Caki2 (cell line): ENCODE results near the gene ADI1. TPM values are rescaled to one million over a fixed set of nuclear protein-coding genes. Genes with fewer than 3 reads are reported as not detected.

ENCODE experiments used
- DNase-seq: peaks from one replicate; pipeline ENCODE4 v3.0.0-alpha.2; 2015; ENCODE audit warnings: low read depth
- in situ Hi-C: cut with HindIII; loops from 2 replicates; pipeline ENCODE4 v1.10.0; 2016; ENCODE audit warnings: low sequenced_read_pairs, low pct_unique_long_range_greater_than_20kb, mixed read lengths
- total RNA-seq: library from RNA; depleted of rRNA; stranded (reverse); fragments of >200 nt; shearing (Covaris generic); gene quantifications from 2 replicates; pipeline ENCODE4 v1.2.3, GENCODE V29; 2014; ENCODE audit warnings: low replicate concordance; rRNA removed

ADI1 gene, protein sequence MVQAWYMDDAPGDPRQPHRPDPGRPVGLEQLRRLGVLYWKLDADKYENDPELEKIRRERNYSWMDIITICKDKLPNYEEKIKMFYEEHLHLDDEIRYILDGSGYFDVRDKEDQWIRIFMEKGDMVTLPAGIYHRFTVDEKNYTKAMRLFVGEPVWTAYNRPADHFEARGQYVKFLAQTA
- 42.7 and 54.8 TPM in 2 replicates for total RNA-seq

DNA sequence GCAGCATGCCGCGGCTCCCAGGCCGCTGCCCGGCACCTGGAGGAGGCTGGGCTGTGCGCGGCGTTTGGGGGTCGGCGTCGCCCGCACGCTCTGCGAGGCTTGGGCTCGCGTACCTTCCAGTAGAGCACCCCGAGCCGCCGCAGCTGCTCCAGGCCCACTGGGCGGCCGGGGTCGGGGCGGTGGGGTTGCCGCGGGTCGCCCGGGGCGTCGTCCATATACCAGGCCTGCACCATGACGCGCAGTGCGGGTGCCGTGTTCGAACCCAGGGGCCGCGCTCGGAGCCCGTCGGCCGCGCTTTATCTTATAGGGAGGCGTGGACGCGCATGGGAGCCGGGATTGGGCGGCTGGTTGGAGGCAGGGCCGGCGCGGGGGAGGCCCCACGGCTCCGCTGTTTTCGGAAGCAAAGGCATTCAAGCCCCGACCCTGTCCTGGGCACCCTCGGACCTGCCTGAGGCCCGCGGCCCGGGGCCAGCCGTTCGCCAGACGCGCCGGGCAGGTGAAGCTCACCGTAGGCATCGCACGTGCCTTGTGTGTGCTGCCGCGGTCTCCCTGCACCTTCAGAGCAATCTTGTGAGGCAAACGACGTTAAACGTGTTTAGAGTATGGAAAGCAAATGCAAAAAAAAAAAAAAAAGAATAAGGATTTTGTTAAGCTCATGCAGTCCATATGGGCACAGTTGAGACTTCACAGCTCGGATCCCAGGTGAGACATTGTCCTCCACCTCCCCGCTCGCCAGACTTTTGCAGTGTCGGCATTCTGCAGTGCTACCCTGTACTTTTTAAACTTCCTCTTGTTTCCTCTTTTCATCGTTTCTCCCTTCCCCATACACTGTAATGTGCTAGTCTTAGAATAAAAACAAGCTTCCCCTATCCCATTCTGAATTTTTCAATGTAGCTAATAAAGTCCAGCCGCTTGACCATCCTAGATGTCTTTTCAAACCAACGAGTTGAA lies at the start of gene ADI1:
Gene ADI1, minus strand, starts transcription at position 277 of the 951 bp plus-strand sequence. Its CDS starts 44 bp downstream, at position 233.
- in situ Hi-C loops = no loop called here
- peak; percentile 83 for DNase-seq

GRCh38 chr2:3566806-3567205 lies 47.5 kb upstream of the ADI1 start:
- DNase-seq = no peak
- in situ Hi-C loops = no loop called here

DNA sequence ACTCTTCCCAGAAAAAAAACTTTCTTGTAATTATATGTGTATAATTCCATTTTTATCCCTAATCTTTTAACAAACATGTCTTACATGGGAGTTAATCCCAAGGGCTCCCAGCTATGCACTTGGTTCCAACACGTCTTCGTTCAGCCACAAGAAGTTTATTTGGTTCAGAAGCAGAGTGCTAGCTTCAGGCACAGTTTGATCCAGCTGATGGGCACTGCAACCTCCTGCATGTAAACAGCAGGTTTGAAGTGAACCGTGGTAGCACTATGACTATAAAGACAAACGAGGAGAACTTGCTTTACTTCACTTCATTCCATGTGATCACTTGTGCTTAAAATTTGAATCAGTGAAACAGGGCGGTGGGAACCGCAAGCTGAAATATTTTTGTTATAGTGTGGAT lies 45.8 kb upstream of the ADI1 start:
- no peak for DNase-seq
- in situ Hi-C loops = no loop called here

GRCh38 chr2:3563521-3563976 lies 44.2 kb upstream of the ADI1 start:
- no peak for DNase-seq
- in situ Hi-C loops = no loop called here

- in situ Hi-C loops = no loop called here
- DNase-seq = peak; percentile 99
Measured at GRCh38 chr2:3558205-3559014, 39.1 kb upstream of the ADI1 start, which contains the start of gene RNASEH1. RNASEH1 (minus strand) TSS chr2:3558333; CDS start chr2:3558260, 73 bp downstream.

DNA sequence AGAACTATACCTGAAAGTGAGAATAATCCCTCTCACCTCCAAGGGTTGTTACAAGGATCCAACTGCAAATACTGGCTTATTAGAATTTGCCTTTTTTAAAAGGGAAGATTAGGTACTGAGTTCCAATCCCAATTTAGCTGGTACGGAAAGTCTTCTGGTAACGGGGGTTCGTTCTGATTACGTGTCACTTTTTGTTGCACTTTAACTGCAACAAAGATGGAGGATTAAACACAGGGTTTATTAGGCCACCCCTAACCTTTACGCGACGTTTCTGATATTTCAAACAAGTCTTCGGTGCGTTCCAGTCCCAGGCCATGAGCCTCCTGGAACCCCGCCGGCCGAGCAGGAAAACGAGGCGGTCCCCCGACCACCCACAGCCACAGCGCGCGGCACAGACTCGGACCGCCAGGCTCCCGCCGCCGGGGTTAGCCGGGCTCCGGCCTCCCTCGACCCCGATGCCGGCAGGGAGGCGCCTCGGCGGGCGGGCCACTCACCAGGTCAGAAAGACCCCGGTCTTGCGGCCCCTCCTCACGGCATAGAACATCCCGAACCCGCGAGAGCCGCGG lies 38.4 kb upstream of the ADI1 start:
- DNase-seq = no peak
- in situ Hi-C loops = no loop called here

DNA sequence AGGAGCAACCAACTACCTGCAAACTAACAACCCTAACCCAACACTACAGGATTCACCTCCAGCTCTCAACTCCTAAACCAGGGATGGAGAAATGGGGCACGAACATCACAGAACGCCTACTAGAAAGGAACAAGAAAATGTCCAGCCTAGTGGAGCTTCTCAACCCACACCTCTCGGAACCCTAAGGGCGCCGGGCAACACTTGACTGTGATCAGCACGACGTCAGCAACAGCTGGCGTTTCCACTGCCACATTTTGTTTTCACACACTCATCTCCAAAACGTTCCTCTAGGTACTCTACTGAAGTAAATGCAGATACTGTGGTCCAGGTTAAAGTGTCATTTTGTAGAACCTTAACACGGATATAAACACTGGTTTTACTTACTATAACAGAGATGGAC lies 34.6 kb upstream of the ADI1 start:
- no peak for DNase-seq
- in situ Hi-C loops = no loop called here

DNA sequence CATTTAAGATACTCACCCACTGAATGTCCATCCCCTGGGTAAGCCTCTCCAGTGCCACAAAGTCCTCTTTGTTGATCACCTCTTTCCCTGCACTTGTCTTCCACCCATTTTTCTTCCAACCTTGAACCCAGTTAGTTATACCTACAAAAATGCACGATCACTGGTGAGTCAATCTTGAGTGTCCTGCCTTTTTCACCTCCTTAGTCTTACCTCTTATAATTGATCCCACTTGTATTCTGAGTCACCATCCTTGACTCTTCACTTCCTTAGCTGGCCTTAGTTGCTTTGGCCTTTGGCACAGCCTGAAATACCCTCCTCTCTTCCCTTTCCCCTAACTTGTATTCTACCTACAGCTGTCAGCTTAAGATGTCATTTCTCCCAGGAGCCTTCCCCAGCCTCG lies 28.6 kb upstream of the ADI1 start:
- in situ Hi-C loops = no loop called here
- DNase-seq = no peak

- no peak for DNase-seq
- in situ Hi-C loops = no loop called here
Measured at GRCh38 chr2:3545788-3546478, 26.6 kb upstream of the ADI1 start.

DNA sequence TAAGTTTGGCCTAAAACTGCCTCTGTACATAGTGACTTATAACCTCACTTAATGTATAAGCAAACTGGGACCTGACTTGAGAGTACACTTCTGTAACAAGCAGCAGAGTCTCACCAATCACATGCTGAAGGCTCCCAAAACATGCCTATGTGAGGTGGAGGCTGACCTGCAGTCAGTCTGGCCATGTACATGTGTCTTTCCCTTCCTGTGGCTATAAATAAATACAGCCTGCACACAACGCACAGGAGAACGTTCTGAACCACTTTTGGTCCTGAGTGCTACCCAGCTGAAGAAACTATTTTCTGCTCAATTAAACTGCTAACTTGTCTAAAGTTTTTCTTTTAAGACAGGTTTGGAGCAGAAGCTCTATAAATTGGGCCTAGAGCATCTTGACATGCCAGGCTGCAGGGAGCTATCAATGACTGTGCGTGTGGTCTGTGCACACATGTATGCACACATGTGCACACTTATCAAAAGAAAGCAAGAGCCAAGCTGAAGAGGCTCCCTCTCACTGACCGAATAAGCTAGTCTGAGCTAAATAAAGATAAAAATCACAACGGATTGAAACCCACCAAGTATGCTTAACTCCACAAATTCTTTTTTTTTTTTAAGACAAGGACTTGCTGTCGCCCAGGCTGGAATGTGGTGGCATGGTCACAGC lies 23.8 kb upstream of the ADI1 start:
- DNase-seq = no peak
- in situ Hi-C loops = no loop called here

DNA sequence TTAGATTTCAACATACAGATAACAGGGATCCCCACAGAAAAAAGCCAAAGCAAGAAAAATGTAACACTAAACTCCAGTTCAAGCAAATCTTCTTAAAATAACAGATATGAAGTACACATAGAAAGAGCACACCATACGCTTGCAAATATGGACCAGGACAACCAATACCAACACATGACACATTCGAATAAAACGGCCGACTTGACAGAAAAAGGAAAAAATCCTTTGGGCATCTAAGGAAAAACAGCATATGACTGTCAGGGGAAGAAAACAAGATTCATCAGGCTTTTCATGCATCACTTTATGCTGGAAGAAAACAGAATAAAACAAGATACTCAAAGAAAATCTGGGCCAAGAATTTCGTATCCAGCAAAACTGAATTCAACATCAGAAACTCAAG lies 22.8 kb upstream of the ADI1 start:
- in situ Hi-C loops = no loop called here

GRCh38 chr2:3539836-3540235 lies 20.5 kb upstream of the ADI1 start:
- in situ Hi-C loops = no loop called here
- no peak for DNase-seq

More for the DNA sequence above, 22.8 kb upstream of the ADI1 start:
- DNase-seq = no peak

DNA sequence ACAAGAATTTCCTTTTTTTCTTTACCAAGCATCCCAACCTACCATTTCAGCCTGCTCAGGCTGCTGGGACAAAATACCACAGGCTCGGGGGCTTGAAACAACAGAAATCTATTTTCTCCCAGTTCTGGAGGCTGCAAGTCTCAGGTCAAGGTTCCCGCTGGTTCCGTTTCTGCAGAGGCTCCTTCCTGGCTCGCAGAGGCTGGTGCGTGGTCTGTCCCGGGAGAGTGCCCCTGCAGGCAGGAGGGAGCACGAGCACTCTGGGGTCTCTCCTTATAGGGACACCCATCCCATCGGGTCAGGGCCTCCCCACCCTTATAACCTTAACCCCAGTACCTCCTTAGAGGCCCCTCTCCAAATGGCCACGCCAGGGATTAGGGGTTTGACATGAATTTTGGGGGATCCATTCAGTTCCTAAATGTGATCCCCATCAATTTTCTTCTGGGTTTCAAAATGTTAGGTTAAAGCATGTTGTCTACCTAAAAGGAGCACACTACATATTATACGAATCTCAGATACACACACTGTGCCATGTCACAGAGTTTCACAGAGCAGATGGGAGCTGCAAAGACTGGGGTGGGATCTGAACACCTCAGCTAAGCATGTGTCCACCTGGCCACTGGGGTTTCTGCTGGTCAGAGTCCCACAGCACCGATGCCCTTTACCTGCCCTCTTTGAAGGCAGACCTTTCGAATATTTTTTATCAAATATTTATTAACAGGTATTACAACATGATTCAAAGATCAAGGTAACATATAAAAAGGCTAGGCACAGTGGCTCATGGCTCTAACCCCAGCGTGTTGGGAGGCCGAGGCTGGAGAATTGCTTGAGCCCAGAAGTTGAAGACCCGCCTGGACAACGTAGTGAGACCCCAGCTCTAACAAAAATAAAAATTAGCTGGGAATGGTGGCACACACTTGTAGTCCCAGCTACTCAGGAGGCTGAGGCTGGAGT lies 17.6 kb upstream of the ADI1 start:
- in situ Hi-C loops = no loop called here
- peak; percentile 45 for DNase-seq

DNA sequence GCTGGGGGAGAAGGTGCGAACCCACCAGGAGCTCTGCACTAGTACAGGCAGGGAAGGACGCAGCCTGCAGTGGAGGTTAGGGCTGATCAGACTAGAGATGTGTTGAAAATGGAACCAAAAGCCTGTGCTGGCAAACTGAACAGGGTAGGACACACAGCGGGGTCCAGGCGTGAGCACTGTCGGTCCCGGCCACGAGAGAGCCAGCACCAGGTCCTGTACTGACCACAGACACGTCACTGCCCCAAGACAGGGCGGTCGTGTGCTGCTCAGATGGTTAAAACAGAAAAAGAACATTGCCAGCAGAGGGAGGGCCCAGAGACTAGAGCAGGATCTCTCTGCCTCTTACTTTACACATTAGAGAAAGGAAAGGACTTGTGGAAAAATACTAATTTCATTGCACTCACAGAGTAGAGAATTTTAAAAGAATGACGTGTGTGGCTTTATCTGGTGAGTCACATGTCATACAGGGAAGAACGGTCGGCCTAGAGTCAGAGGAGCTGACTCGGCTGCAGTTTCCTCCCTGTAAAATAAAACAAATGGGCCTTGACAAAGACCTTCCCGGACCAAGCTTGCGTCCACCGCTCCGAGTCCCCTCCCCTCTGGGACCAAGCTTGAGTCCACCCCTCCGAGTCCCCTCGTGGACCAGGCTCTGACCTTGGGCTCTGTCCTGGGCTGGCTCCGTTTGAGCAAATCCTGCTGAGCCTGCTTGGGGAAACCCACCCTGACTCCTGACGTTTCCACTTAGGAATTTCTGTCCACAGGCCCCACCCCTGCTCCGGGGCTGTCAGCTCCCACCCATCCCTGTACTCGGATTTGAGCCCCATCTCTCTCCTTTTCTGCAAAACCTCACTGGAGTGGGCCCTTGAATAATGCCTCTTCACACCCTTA lies 16.7 kb upstream of the ADI1 start:
- DNase-seq = peak; percentile 91
- in situ Hi-C loops = no loop called here

- in situ Hi-C loops = no loop called here
- DNase-seq = no peak
Measured at GRCh38 chr2:3535467-3535793, 16.1 kb upstream of the ADI1 start.
